ENCODE data around the gene FAM209A. TPM values are rescaled to one million over a fixed set of nuclear protein-coding genes. Genes with fewer than 3 reads are reported as not detected.

Gene FAM209A
- total and polyA plus RNA-seq, 10 of the 15 experiments (the other 5 are each of a cell fraction or from before 2014, with no cell fraction given), result 0.11 to 0.51 (median 0.32) TPM; not detected in 4

GRCh38 chr20:56487216-56487615 is 37.3 kb upstream of the FAM209A start:
- ATAC-seq, result no peak
- no peak overlapping the region for H3K4me2 ChIP-seq (ENCODE audit: control insufficient read depth, insufficient read depth)
- TF ChIP-seq NFYA (IDR thresholded peaks at IDR 0.05; ENCODE audit: borderline replicate concordance, low read depth, low read length), result no peak
- TF ChIP-seq MEF2A (IDR thresholded peaks at IDR 0.05; ENCODE audit: insufficient read depth, low read depth, low read length), result no peak
- no peak for TF ChIP-seq ELK1 (IDR thresholded peaks at IDR 0.05; ENCODE audit: low read depth, low read length)
- TF ChIP-seq BCL3 (IDR thresholded peaks at IDR 0.05; ENCODE audit: borderline replicate concordance, insufficient read depth, low read depth, low read length, poor library complexity, severe bottlenecking), result no peak
- TF ChIP-seq BRCA1 (IDR thresholded peaks at IDR 0.05; ENCODE audit: low read depth, low read length), result no peak
- TF ChIP-seq EZH2 (IDR thresholded peaks at IDR 0.05; ENCODE audit: borderline replicate concordance, control insufficient read depth, low read depth, low read length), result no peak
- no peak for TF ChIP-seq TAF1 (IDR thresholded peaks at IDR 0.05; ENCODE audit: borderline replicate concordance, low read depth, low read length)
- TF ChIP-seq IRF4 (IDR thresholded peaks at IDR 0.05; ENCODE audit: low read depth, low read length), result no peak
- in situ Hi-C loops (cut with MboI), result no loop called here
- no peaks in the 10 kb centered on the region for H3K9me3 ChIP-seq (replicated peaks; ENCODE audit: control insufficient read depth, insufficient read depth, low read length)
- intact Hi-C loops (cut with micrococcal nuclease; ENCODE audit: unreplicated experiment), result no loop called here
- ChIA-PET POLR2A (no interaction called here), CTCF (no interaction called here), SMC1A (ENCODE audit: uncharacterized antibody, unreplicated experiment) (no interaction called here), RAD21 (ENCODE audit: unreplicated experiment) (no interaction called here)
- H4K20me1 ChIP-seq (ENCODE audit: control insufficient read depth, insufficient read depth), result no peaks in the 10 kb centered on the region
- H2AFZ ChIP-seq (ENCODE audit: control insufficient read depth, low read depth, low read length), result no peak overlapping the region
- no peaks in the 10 kb centered on the region for H3K27me3 ChIP-seq (replicated peaks in 1 of 2; ENCODE audit: control insufficient read depth in 2 of 2, insufficient read depth in 2 of 2, low read length in 1 of 2)
- BruUV-seq (replicated peaks), result no TSS peak
- no peaks in the 10 kb centered on the region for H3K79me2 ChIP-seq (ENCODE audit: control insufficient read depth, insufficient read depth, low read length)
- WGBS (ENCODE audit: insufficient coverage, insufficient replicate concordance, low lambda C conversion rate, missing lambda C conversion rate), result 94% methylated on average over 11 of the region's 11 CpGs
- H3K27ac ChIP-seq (ENCODE audit: control insufficient read depth, insufficient read depth), result no peak overlapping the region
- H3K4me1 ChIP-seq (ENCODE audit: control insufficient read depth, insufficient read depth, low read length), result no peaks in the 10 kb centered on the region
- H3K36me3 ChIP-seq (ENCODE audit: control insufficient read depth in 2 of 2, insufficient read depth in 2 of 2, low read length in 1 of 2), result peaks cover 21 to 37% of the 10 kb centered on the region in 2 experiments
- DNase-seq (ENCODE audit: low read depth, low spot score), result no peak
- no peak for FAIRE-seq
- H3K4me3 ChIP-seq, result no peak overlapping the region
- no peak overlapping the region for H3K9ac ChIP-seq (ENCODE audit: control insufficient read depth, insufficient read depth, low read length)
